H1 (cell line): Measurements from ENCODE around the gene HDAC6. TPM values are rescaled to one million over a fixed set of nuclear protein-coding genes. Genes with fewer than 3 reads are reported as not detected.

Experiments used
- CTCF ChIA-PET: fragments of 300-600 bp; sonication (Branson Sonifier 250); formaldehyde crosslinking; loops from one replicate; lab custom pipeline; 2021; ENCODE audit not compliant: partially characterized antibody; lab: Charles Lee
- POLR2A ChIA-PET: fragments of 300-600 bp; sonication (Branson Sonifier 250); formaldehyde crosslinking; loops from one replicate; lab custom pipeline; 2021; ENCODE audit warnings: inconsistent platforms; ENCODE audit not compliant: partially characterized antibody; lab: Charles Lee
- DNase-seq, 2 experiments: peaks; one replicate each; pipeline versions ENCODE4 v3.0.0 to v3.0.0-alpha.2; 2010 to 2022; ENCODE audit warnings: low spot score in 2 of 2, low read depth in 1 of 2, mixed read lengths in 1 of 2
- FAIRE-seq: peaks from 2 replicates; lab custom pipeline; 2011; peaks lifted over from hg19 to GRCh38; lab: Jason Lieb, UNC
- H2AFZ ChIP-seq: 2 replicates; pipeline ENCODE4 v1.8.1; 2012; ENCODE audit warnings: low read length, inconsistent platforms
- H2AK5ac ChIP-seq: 2 replicates; pipeline ENCODE4 v1.6.1; 2013; ENCODE audit warnings: low read depth, low read length
- H2BK120ac ChIP-seq: replicated peaks from 2 replicates; pipeline ENCODE3; 2013; ENCODE audit warnings: low read depth, low read length, inconsistent platforms
- H2BK12ac ChIP-seq: 2 replicates; pipeline ENCODE4 v1.6.1; 2013; ENCODE audit warnings: low read depth, low read length
- H2BK15ac ChIP-seq: 2 replicates; pipeline ENCODE4 v1.6.1; 2013; ENCODE audit warnings: low read length
- H2BK20ac ChIP-seq: 2 replicates; pipeline ENCODE4 v1.6.1; 2013; ENCODE audit warnings: low read length
- H2BK5ac ChIP-seq: 2 replicates; pipeline ENCODE4 v1.6.1; 2013; ENCODE audit warnings: low read depth, low read length
- H3K14ac ChIP-seq: 2 replicates; pipeline ENCODE4 v1.6.1; 2013; ENCODE audit warnings: inconsistent platforms; ENCODE audit not compliant: insufficient read length
- H3K18ac ChIP-seq: 2 replicates; pipeline ENCODE4 v1.6.1; 2013; ENCODE audit warnings: low read length; ENCODE audit errors: extremely low read depth
- H3K23ac ChIP-seq: 2 replicates; pipeline ENCODE4 v1.6.1; 2013; ENCODE audit warnings: inconsistent platforms; ENCODE audit not compliant: insufficient read length
- H3K23me2 ChIP-seq: 2 replicates; pipeline ENCODE4 v1.6.1; 2013; ENCODE audit warnings: low read depth, low read length
- H3K27ac ChIP-seq: 2 replicates; pipeline ENCODE4 v1.6.1; 2011; ENCODE audit warnings: low read depth, low read length, inconsistent platforms
- H3K27me3 ChIP-seq, 4 experiments: replicated peaks in 1 of 4; 1 replicate in 1 of 4; 2 replicates in 3 of 4; pipeline versions ENCODE4 v1.6.1 to v1.8.1; 2011 to 2013; ENCODE audit warnings: low read length in 3 of 4, mild to moderate bottlenecking in 3 of 4, inconsistent platforms in 2 of 4, mixed read lengths in 2 of 4, moderate library complexity in 1 of 4; ENCODE audit not compliant: control insufficient read depth in 3 of 4, insufficient read depth in 3 of 4; ENCODE audit errors: extremely low read depth in 1 of 4
- H3K36me3 ChIP-seq, 4 experiments: 2 replicates each; pipeline versions ENCODE4 v1.6.1 to v1.8.1; 2011 to 2013; ENCODE audit warnings: mild to moderate bottlenecking in 4 of 4, low read length in 3 of 4, moderate library complexity in 2 of 4, control low read depth in 1 of 4, inconsistent platforms in 1 of 4; ENCODE audit not compliant: insufficient read depth in 4 of 4, control insufficient read depth in 2 of 4
- H3K4ac ChIP-seq: replicated peaks from 2 replicates; pipeline ENCODE3; 2013; ENCODE audit warnings: low read length, low read depth, mixed read lengths, inconsistent platforms; ENCODE audit not compliant: insufficient read length
- H3K4me1 ChIP-seq, 4 experiments: replicated peaks in 1 of 4; 1 replicate in 1 of 4; 2 replicates in 3 of 4; pipeline versions ENCODE4 v1.6.1 to v1.8.1; 2011 to 2013; ENCODE audit warnings: low read length in 3 of 4, inconsistent platforms in 2 of 4, mixed read lengths in 1 of 4; ENCODE audit not compliant: insufficient read depth in 4 of 4, control insufficient read depth in 3 of 4
- H3K4me2 ChIP-seq, 2 experiments: 2 replicates each; pipeline versions ENCODE4 v1.6.1 to v1.8.1; 2011 to 2013; ENCODE audit warnings: low read depth in 2 of 2, low read length in 2 of 2, control low read depth in 1 of 2, inconsistent platforms in 1 of 2, mild to moderate bottlenecking in 1 of 2; ENCODE audit not compliant: insufficient read depth in 1 of 2
- H3K4me3 ChIP-seq, 4 experiments: fragments of 200-600, 300-600 bp in 1 of 4; sonication (generic), shearing (Covaris generic), sonication (Bioruptor Twin) in 1 of 4; 2 replicates each; pipeline versions ENCODE4 v1.5.1 to v1.8.1; 2011 to 2016; ENCODE audit warnings: low read length in 4 of 4, low read depth in 3 of 4, control low read depth in 2 of 4, inconsistent platforms in 2 of 4, mild to moderate bottlenecking in 2 of 4, mixed read lengths in 1 of 4, moderate library complexity in 1 of 4; ENCODE audit not compliant: insufficient read depth in 2 of 4; ENCODE audit errors: extremely low read depth in 1 of 4
- H3K56ac ChIP-seq: replicated peaks from 2 replicates; pipeline ENCODE3; 2013; ENCODE audit warnings: low read depth, mild to moderate bottlenecking, mixed read lengths, low read length, inconsistent platforms; ENCODE audit not compliant: insufficient read length
- H3K79me1 ChIP-seq: 2 replicates; pipeline ENCODE4 v1.6.1; 2013; ENCODE audit warnings: low read depth, low read length, control low read depth
- H3K79me2 ChIP-seq, 2 experiments: 2 replicates each; pipeline versions ENCODE4 v1.6.1 to v1.8.1; 2012 to 2013; ENCODE audit warnings: low read length in 2 of 2, mild to moderate bottlenecking in 2 of 2, inconsistent platforms in 1 of 2; ENCODE audit not compliant: insufficient read depth in 2 of 2, control insufficient read depth in 1 of 2
- H3K9ac ChIP-seq, 4 experiments: replicated peaks in 1 of 4; 1 replicate in 1 of 4; 2 replicates in 3 of 4; pipeline versions ENCODE4 v1.6.1 to v1.8.1; 2011 to 2013; ENCODE audit warnings: low read depth in 3 of 4, low read length in 3 of 4, control low read depth in 2 of 4, mild to moderate bottlenecking in 2 of 4, moderate library complexity in 2 of 4, inconsistent platforms in 1 of 4; ENCODE audit errors: extremely low read depth in 1 of 4
- H3K9me3 ChIP-seq, 2 experiments: 2 replicates each; pipeline versions ENCODE4 v1.6.1 to v1.8.1; 2012 to 2013; ENCODE audit warnings: mild to moderate bottlenecking in 2 of 2, moderate library complexity in 2 of 2, control low read depth in 1 of 2, inconsistent platforms in 1 of 2, low read depth in 1 of 2, low read length in 1 of 2, mixed read lengths in 1 of 2; ENCODE audit not compliant: insufficient read depth in 2 of 2
- H4K20me1 ChIP-seq, 2 experiments: replicated peaks in 1 of 2; 2 replicates each; pipeline versions ENCODE3 to v1.8.1; 2011 to 2013; ENCODE audit warnings: inconsistent platforms in 2 of 2, low read length in 2 of 2, mild to moderate bottlenecking in 1 of 2; ENCODE audit not compliant: insufficient read depth in 2 of 2, control insufficient read depth in 1 of 2
- H4K5ac ChIP-seq: 2 replicates; pipeline ENCODE4 v1.6.1; 2013; ENCODE audit warnings: low read length, low read depth, mixed read lengths, inconsistent platforms; ENCODE audit not compliant: insufficient read length
- H4K8ac ChIP-seq: 2 replicates; pipeline ENCODE4 v1.8.0; 2013; ENCODE audit warnings: mild to moderate bottlenecking, moderate library complexity, low read length, inconsistent platforms; ENCODE audit not compliant: insufficient read depth; ENCODE audit errors: extremely low read depth
- H4K91ac ChIP-seq: replicated peaks from 2 replicates; pipeline ENCODE3; 2013; ENCODE audit warnings: low read length, mixed read lengths, inconsistent platforms; ENCODE audit not compliant: insufficient read length
- ASH2L ChIP-seq: fragments of 200-600, 300-600 bp; sonication (generic); IDR thresholded peaks from one replicate; pipeline ENCODE4 v1.7.1; 2017; ENCODE audit warnings: low read length
- BCL11A ChIP-seq, 2 experiments: IDR thresholded peaks; one replicate each; pipeline ENCODE4 v1.6.1; 2011; ENCODE audit warnings: low read depth in 2 of 2, low read length in 2 of 2, mild to moderate bottlenecking in 2 of 2
- CBX8 ChIP-seq: fragments of 300-800, 300-1000 bp; sonication (generic); IDR thresholded peaks from 2 replicates; pipeline ENCODE4 v1.7.1; 2016; ENCODE audit warnings: low read depth, low read length, borderline replicate concordance
- FOSL1 ChIP-seq: IDR thresholded peaks from 2 replicates; pipeline ENCODE4 v1.6.1; 2011; ENCODE audit warnings: mild to moderate bottlenecking, low read depth, low read length, moderate library complexity; ENCODE audit not compliant: insufficient read depth
- KDM5A ChIP-seq: fragments of 200-600 bp; IDR thresholded peaks from 2 replicates; pipeline ENCODE4 v1.7.1; 2012; ENCODE audit warnings: mild to moderate bottlenecking, low read length, inconsistent platforms, mixed read lengths
- MAX ChIP-seq: IDR thresholded peaks from 2 replicates; pipeline ENCODE4 v1.6.1; 2012; ENCODE audit warnings: inconsistent platforms
- RAD21 ChIP-seq, 2 experiments: IDR thresholded peaks in 1 of 2; conservative IDR thresholded peaks in 1 of 2; 2 replicates each; pipeline ENCODE4 v1.6.1; 2011; ENCODE audit warnings: low read depth in 2 of 2, low read length in 2 of 2, improper control_type of control experiment in 1 of 2, inconsistent platforms in 1 of 2, mild to moderate bottlenecking in 1 of 2, moderate library complexity in 1 of 2
- RNF2 ChIP-seq: fragments of 200-900, 300-1000 bp; sonication (generic); IDR thresholded peaks from 2 replicates; pipeline ENCODE4 v1.7.1; 2016; ENCODE audit warnings: borderline replicate concordance, low read depth, mild to moderate bottlenecking, antibody characterized with exemption, low read length; ENCODE audit not compliant: poor library complexity, severe bottlenecking; ENCODE audit errors: missing control alignments
- SIRT6 ChIP-seq: IDR thresholded peaks from one replicate; pipeline ENCODE4 v1.7.1; 2012; ENCODE audit warnings: low read length, inconsistent platforms
- SIX5 ChIP-seq: IDR thresholded peaks from 2 replicates; pipeline ENCODE4 v1.6.1; 2011; ENCODE audit warnings: mild to moderate bottlenecking, low read depth, low read length
- TAF7 ChIP-seq: optimal IDR thresholded peaks from 2 replicates; pipeline ENCODE3; 2011; ENCODE audit warnings: low read depth, mild to moderate bottlenecking, inconsistent platforms, low read length, moderate library complexity, borderline replicate concordance
- TCF12 ChIP-seq: IDR thresholded peaks from 2 replicates; pipeline ENCODE4 v1.6.1; 2011; ENCODE audit warnings: low read depth, mild to moderate bottlenecking, low read length
- WGBS, 2 experiments: shearing (Covaris generic) in 1 of 2; methylation state at CpG; one replicate each; pipeline versions ENCODE4 v1.1.6 to v1.1.7; 2013 to 2015; ENCODE audit warnings: low lambda C conversion rate in 2 of 2, mixed read lengths in 2 of 2, inconsistent platforms in 1 of 2, low coverage in 1 of 2, missing lambda C conversion rate in 1 of 2; ENCODE audit not compliant: insufficient replicate concordance in 2 of 2, insufficient coverage in 1 of 2, insufficient read length in 1 of 2; ENCODE audit errors: extremely low coverage in 1 of 2, missing lambda C conversion rate in 1 of 2; 5-methylcytosine and 5-hydroxymethylcytosine counted together
- polyA plus RNA-seq, 7 experiments: library from polyadenylated mRNA; depleted of rRNA in 3 of 7; stranded (reverse) in 5 of 7; unstranded in 2 of 7; fragments of >200 nt in 5 of 7; fragments of 200-250 nt in 2 of 7; gene quantifications; 1 replicate in 5 of 7; 2 replicates in 1 of 7; 4 replicates in 1 of 7; pipeline versions ENCODE4 v1.2.1 to v1.2.3, GENCODE V29; 2011 to 2013; ENCODE audit warnings: missing spikeins in 2 of 7, mixed read lengths in 2 of 7
- total RNA-seq: library from RNA; stranded (reverse); fragmentation: NEBNext Ultra II Directional; extraction: Animal tissue kit (Norgen Biotek cat#: 25700); gene quantifications from 2 replicates; pipeline ENCODE4 v1.2.1, GENCODE V29; 2021

The HDAC6 gene
- total and polyA plus RNA-seq, 2 of the 8 experiments (the other 6 are each of a cell fraction or from before 2014, with no cell fraction given) = 34.0 to 51.8 TPM

- no peak overlapping the region for H2BK120ac ChIP-seq
- H3K4me1 ChIP-seq = peaks cover 0 to 3% (median under 1%) of the 10 kb centered on the region in 4 experiments; a peak in 3 of 7 replicates
- no peak overlapping the region for H4K8ac ChIP-seq
- H2BK15ac ChIP-seq = no peak overlapping the region
- 93% methylated on average over 11 of the region's 24 CpGs; no CpG with 5 or more reads in 1 of the 2 experiments for WGBS, 2 experiments
- H3K56ac ChIP-seq = no peak overlapping the region
- POLR2A ChIA-PET = no interaction called here
- no peak overlapping the region for H2BK12ac ChIP-seq
- FAIRE-seq (no peak), DNase-seq (no peak)
- H3K27ac ChIP-seq = no peak overlapping the region
- no peak overlapping the region for H2AK5ac ChIP-seq
- no peak overlapping the region for H3K18ac ChIP-seq
- H4K5ac ChIP-seq = no peak overlapping the region
- no peak overlapping the region for H3K4ac ChIP-seq
- no peak overlapping the region for H3K9ac ChIP-seq
- H2BK5ac ChIP-seq = no peak overlapping the region
- no peak overlapping the region for H4K91ac ChIP-seq
- H3K4me2 ChIP-seq = no peak overlapping the region
- H3K9me3 ChIP-seq = no peaks in the 10 kb centered on the region; a peak in 1 of 4 replicates
- H3K27me3 ChIP-seq = peaks cover 11 to 48% (median 36%) of the 10 kb centered on the region in 4 experiments
- peaks cover 0 to 6% (median 0%) of the 10 kb centered on the region in 4 experiments; a peak in 1 of 8 replicates for H3K36me3 ChIP-seq
- H2BK20ac ChIP-seq = no peak overlapping the region
- CTCF ChIA-PET = interaction anchor here (0.6 kb wide), 1 partner anchor 283 kb away, joined by 3 read pairs; no protein-coding TSS in a partner anchor
- no peaks in the 10 kb centered on the region for H3K79me2 ChIP-seq
- no peaks in the 10 kb centered on the region for H3K79me1 ChIP-seq
- H3K23me2 ChIP-seq = peaks cover 6% of the 10 kb centered on the region; the same call in 1 of the 2 replicates
- no peak overlapping the region for H2AFZ ChIP-seq
- H3K14ac ChIP-seq = no peak overlapping the region
- no peaks in the 10 kb centered on the region for H4K20me1 ChIP-seq
- no peak overlapping the region for H3K4me3 ChIP-seq
- no peak overlapping the region for H3K23ac ChIP-seq
- TF ChIP-seq FOSL1 (no peak), CBX8 (no peak), ASH2L (no peak), TAF7 (no peak), RNF2 (no peak), TCF12 (no peak), RAD21 (IDR thresholded peaks at IDR 0.05 in 1 of 2, conservative IDR thresholded peaks at IDR 0.05 in 1 of 2; ENCODE audit: low read depth in 2 of 2, low read length in 2 of 2) (no peak), MAX (no peak), SIX5 (no peak), BCL11A (IDR thresholded peaks at IDR 0.05; ENCODE audit: low read depth in 2 of 2, low read length in 2 of 2) (no peak), KDM5A (no peak), SIRT6 (no peak)
Observed at GRCh38 chrX:48829016-48829735, 27.3 kb downstream of the HDAC6 start.
